Panc1 (cell line): ENCODE measurements around the gene STK10. TPM values are rescaled to one million over a fixed set of nuclear protein-coding genes. Genes with fewer than 3 reads are reported as not detected.

Experiments
- ATAC-seq: fragments of 200-7000 bp; cut with Tn5 transposase; 2 replicates; pipeline ENCODE4 v1.9.1; 2020; ENCODE audit warnings: mild to moderate bottlenecking, moderate library complexity
- BruUV-seq: library from RNA; stranded (reverse); fragments of 400-500 nt; replicated peaks from 2 replicates; lab custom pipeline; 2021; lab: Mats Ljungman, UMichigan
- CTCF ChIA-PET: fragments of 300-600 bp; sonication (Branson Sonifier 250); formaldehyde crosslinking; loops from one replicate; lab custom pipeline; 2022; ENCODE audit warnings: antibody characterized with exemption; lab: Charles Lee
- POLR2A ChIA-PET: fragments of 300-600 bp; sonication (Branson Sonifier 250); formaldehyde crosslinking; loops from one replicate; lab custom pipeline; 2022; ENCODE audit warnings: antibody characterized with exemption; lab: Charles Lee
- DNase-seq: peaks from one replicate; pipeline ENCODE4 v3.0.0-alpha.2; 2010; ENCODE audit warnings: low read depth, low spot score
- H3K27ac ChIP-seq: 2 replicates; pipeline ENCODE4 v1.5.1; 2011; ENCODE audit warnings: mild to moderate bottlenecking, low read length, inconsistent platforms
- H3K27me3 ChIP-seq: fragments of 200-500 bp; sonication (Bioruptor generic); 2 replicates; pipeline ENCODE4 v1.6.0; 2014; ENCODE audit warnings: low read length, inconsistent platforms; ENCODE audit not compliant: control insufficient read depth, insufficient read depth
- H3K36me3 ChIP-seq: fragments of 200-500 bp; sonication (Bioruptor generic); 2 replicates; pipeline ENCODE4 v1.5.1; 2014; ENCODE audit warnings: inconsistent platforms, mild to moderate bottlenecking, low read length, moderate library complexity; ENCODE audit not compliant: control insufficient read depth, insufficient read depth
- H3K4me1 ChIP-seq: 2 replicates; pipeline ENCODE4 v1.5.1; 2011; ENCODE audit warnings: inconsistent platforms, mild to moderate bottlenecking, low read length, moderate library complexity; ENCODE audit not compliant: control insufficient read depth, insufficient read depth
- H3K4me3 ChIP-seq, 2 experiments: 2 replicates each; pipeline ENCODE4 v1.5.1; 2011 to 2012; ENCODE audit warnings: low read depth in 2 of 2, low read length in 2 of 2, mild to moderate bottlenecking in 2 of 2, inconsistent platforms in 1 of 2, moderate library complexity in 1 of 2
- H3K9me3 ChIP-seq: fragments of 200-500 bp; sonication (Bioruptor generic); 2 replicates; pipeline ENCODE4 v1.5.1; 2014; ENCODE audit warnings: low read depth, mild to moderate bottlenecking, inconsistent platforms, low read length, moderate library complexity; ENCODE audit not compliant: control insufficient read depth, insufficient read depth
- POLR2AphosphoS5 ChIP-seq: IDR thresholded peaks from 2 replicates; pipeline ENCODE4 v1.6.1; 2012; ENCODE audit warnings: mild to moderate bottlenecking, low read depth, low read length, moderate library complexity
- SIN3A ChIP-seq: IDR thresholded peaks from 2 replicates; pipeline ENCODE4 v1.6.1; 2012; ENCODE audit warnings: low read depth, mild to moderate bottlenecking, low read length, moderate library complexity, borderline replicate concordance; ENCODE audit not compliant: insufficient read depth
- TCF7L2 ChIP-seq: IDR thresholded peaks from 2 replicates; pipeline ENCODE4 v1.6.1; 2011; ENCODE audit warnings: mild to moderate bottlenecking, low read depth, low read length, inconsistent platforms
- in situ Hi-C: cut with HindIII; loops from 2 replicates; pipeline ENCODE4 v1.10.0; 2016; ENCODE audit warnings: low sequenced_read_pairs, low pct_unique_long_range_greater_than_20kb
- intact Hi-C: fragments of 100-400 bp; cut with micrococcal nuclease; formaldehyde crosslinking; loops from one replicate; pipeline ENCODE4 v1.10.0; 2022; ENCODE audit not compliant: unreplicated experiment
- total RNA-seq: library from RNA; stranded (reverse); gene quantifications from one replicate; pipeline ENCODE4 v1.2.1, GENCODE V29; 2021; ENCODE audit not compliant: unreplicated experiment
- TF ChIP-seq, protein P1 (sequence below): fragments of 450-650 bp; IDR thresholded peaks from 2 replicates; pipeline ENCODE4 v1.5.1; 2017; ENCODE audit warnings: mild to moderate bottlenecking
- TF ChIP-seq, protein P2 (sequence below), 2 experiments: IDR thresholded peaks; 2 replicates each; pipeline ENCODE4 v1.6.1; 2011 to 2012; ENCODE audit warnings: low read depth in 2 of 2, control low read depth in 1 of 2, low read length in 1 of 2, mild to moderate bottlenecking in 1 of 2, moderate library complexity in 1 of 2; ENCODE audit not compliant: insufficient read depth in 1 of 2

Gene STK10
- total RNA-seq, 1 experiment from 2014 or later, result 34.9 TPM

DNA sequence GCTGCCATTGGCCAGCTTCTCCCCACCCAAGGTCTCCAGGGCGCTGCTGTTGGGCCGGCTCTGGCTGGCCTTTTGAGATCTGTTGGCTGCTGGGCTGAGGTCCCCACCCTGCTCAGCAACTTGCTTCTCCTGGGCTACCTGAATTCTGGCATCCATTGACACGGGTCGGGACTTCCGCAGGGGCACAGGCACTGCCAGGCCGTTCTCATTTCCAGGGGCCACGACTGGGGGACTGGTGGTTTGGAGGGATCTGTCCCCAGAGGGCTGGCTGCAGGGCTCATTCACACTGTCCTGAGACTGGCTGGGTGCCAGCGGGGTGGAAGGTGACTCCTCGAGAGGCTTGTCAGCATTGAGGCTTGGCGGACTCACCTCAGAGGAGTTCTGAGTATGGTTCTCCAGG, 94.5 kb downstream of the STK10 start:
- intact Hi-C loops, result no loop called here
- CTCF ChIA-PET, result no interaction called here

DNA sequence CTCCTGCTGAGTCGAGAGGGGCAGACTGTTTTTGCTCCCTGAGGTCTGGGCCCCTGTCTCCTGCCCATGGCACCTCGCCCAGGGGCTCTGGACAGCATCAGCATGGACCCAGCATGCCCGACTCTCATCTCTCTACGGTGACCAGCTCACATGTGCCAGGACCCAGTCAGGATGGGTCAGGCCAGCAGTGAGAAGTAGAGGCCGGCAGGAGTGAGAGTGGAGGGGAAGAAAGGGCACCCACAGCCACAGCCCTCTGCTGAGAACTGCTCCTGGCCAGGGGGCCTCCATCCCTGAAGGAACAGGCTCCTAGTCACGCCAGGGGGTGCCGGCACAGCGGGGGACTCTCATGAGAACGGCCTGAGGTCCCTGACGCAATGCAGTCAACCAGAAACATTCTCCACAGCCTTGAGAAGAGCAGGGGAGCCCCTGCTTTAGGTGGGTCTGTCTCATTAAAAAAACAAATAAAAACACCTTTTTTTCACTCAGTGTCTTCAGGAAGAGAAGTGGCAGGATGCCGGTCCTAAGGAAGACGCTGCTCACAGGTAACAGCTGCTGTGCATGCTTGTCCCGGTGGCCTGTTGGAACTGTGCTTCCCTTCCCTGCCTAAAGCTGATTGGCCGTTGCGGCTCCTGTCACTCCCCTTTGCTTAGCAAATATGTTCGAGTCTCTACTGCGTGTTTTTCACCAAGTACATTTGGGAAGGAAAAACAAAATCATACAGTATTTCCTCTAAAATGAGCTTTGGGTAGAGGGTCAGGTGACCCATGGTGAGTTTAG, 95.9 kb downstream of the STK10 start:
- ChIA-PET CTCF (no interaction called here), POLR2A (no interaction called here)
- no peaks in the 10 kb centered on the region for H3K4me1 ChIP-seq
- TF ChIP-seq SIN3A (no peak), POLR2AphosphoS5 (no peak), TCF7L2 (no peak)
- TF ChIP-seq, protein P1, sequence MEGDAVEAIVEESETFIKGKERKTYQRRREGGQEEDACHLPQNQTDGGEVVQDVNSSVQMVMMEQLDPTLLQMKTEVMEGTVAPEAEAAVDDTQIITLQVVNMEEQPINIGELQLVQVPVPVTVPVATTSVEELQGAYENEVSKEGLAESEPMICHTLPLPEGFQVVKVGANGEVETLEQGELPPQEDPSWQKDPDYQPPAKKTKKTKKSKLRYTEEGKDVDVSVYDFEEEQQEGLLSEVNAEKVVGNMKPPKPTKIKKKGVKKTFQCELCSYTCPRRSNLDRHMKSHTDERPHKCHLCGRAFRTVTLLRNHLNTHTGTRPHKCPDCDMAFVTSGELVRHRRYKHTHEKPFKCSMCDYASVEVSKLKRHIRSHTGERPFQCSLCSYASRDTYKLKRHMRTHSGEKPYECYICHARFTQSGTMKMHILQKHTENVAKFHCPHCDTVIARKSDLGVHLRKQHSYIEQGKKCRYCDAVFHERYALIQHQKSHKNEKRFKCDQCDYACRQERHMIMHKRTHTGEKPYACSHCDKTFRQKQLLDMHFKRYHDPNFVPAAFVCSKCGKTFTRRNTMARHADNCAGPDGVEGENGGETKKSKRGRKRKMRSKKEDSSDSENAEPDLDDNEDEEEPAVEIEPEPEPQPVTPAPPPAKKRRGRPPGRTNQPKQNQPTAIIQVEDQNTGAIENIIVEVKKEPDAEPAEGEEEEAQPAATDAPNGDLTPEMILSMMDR, result no peak
- TF ChIP-seq, protein P2, sequence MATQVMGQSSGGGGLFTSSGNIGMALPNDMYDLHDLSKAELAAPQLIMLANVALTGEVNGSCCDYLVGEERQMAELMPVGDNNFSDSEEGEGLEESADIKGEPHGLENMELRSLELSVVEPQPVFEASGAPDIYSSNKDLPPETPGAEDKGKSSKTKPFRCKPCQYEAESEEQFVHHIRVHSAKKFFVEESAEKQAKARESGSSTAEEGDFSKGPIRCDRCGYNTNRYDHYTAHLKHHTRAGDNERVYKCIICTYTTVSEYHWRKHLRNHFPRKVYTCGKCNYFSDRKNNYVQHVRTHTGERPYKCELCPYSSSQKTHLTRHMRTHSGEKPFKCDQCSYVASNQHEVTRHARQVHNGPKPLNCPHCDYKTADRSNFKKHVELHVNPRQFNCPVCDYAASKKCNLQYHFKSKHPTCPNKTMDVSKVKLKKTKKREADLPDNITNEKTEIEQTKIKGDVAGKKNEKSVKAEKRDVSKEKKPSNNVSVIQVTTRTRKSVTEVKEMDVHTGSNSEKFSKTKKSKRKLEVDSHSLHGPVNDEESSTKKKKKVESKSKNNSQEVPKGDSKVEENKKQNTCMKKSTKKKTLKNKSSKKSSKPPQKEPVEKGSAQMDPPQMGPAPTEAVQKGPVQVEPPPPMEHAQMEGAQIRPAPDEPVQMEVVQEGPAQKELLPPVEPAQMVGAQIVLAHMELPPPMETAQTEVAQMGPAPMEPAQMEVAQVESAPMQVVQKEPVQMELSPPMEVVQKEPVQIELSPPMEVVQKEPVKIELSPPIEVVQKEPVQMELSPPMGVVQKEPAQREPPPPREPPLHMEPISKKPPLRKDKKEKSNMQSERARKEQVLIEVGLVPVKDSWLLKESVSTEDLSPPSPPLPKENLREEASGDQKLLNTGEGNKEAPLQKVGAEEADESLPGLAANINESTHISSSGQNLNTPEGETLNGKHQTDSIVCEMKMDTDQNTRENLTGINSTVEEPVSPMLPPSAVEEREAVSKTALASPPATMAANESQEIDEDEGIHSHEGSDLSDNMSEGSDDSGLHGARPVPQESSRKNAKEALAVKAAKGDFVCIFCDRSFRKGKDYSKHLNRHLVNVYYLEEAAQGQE (IDR thresholded peaks at IDR 0.05; ENCODE audit: insufficient read depth in 1 of 2, low read depth in 2 of 2, low read length in 1 of 2), result no peak
- BruUV-seq, result no TSS peak
- H3K27me3 ChIP-seq, result no peaks in the 10 kb centered on the region
- H3K27ac ChIP-seq, result no peak overlapping the region
- no peak overlapping the region for H3K4me3 ChIP-seq
- intact Hi-C loops (no loop called here), in situ Hi-C loops (no loop called here)
- ATAC-seq, result no peak
- no peaks in the 10 kb centered on the region for H3K9me3 ChIP-seq
- no peaks in the 10 kb centered on the region for H3K36me3 ChIP-seq
- DNase-seq, result no peak

More for the DNA sequence above, 94.5 kb downstream of the STK10 start:
- no TSS peak for BruUV-seq
- TF ChIP-seq, protein P1, result no peak
- TF ChIP-seq TCF7L2, result no peak
- TF ChIP-seq POLR2AphosphoS5, result no peak
- TF ChIP-seq SIN3A, result no peak
- TF ChIP-seq, protein P2 (IDR thresholded peaks at IDR 0.05; ENCODE audit: insufficient read depth in 1 of 2, low read depth in 2 of 2, low read length in 1 of 2), result no peak
- no peak for DNase-seq
- H3K9me3 ChIP-seq, result no peaks in the 10 kb centered on the region
- H3K4me3 ChIP-seq, result no peak overlapping the region
- POLR2A ChIA-PET, result no interaction called here
- H3K27me3 ChIP-seq, result no peaks in the 10 kb centered on the region
- ATAC-seq, result no peak
- in situ Hi-C loops, result no loop called here
- H3K4me1 ChIP-seq, result no peaks in the 10 kb centered on the region
- H3K27ac ChIP-seq, result no peak overlapping the region
- 0 out of 2 replicates have a peak, but pooled peaks cover 2% of the 10 kb centered on the region for H3K36me3 ChIP-seq
